Loucy (cell line): ENCODE data around the gene CCDC93.

ENCODE experiments used
- H2AFZ ChIP-seq: fragments of 200-600 bp; sonication (generic); 2 replicates; pipeline ENCODE4 v1.6.0; 2016; ENCODE audit warnings: antibody characterized with exemption, mild to moderate bottlenecking, low read length, moderate library complexity
- H3F3A ChIP-seq: fragments of 200-600 bp; 2 replicates; pipeline ENCODE4 v1.6.0; 2016; ENCODE audit warnings: antibody characterized with exemption, low read depth, mild to moderate bottlenecking
- H3K27me3 ChIP-seq: fragments of 200-600 bp; sonication (generic); 2 replicates; pipeline ENCODE4 v1.6.1; 2014; ENCODE audit warnings: low read length, mild to moderate bottlenecking; ENCODE audit not compliant: insufficient read depth, poor library complexity, severe bottlenecking
- H3K36me3 ChIP-seq: fragments of 200-600 bp; sonication (generic); 2 replicates; pipeline ENCODE4 v1.6.1; 2016; ENCODE audit warnings: low read length; ENCODE audit not compliant: insufficient read depth
- H3K4me1 ChIP-seq: fragments of 200-600 bp; sonication (generic); 2 replicates; pipeline ENCODE4 v1.5.1; 2014; ENCODE audit warnings: low read length, mild to moderate bottlenecking; ENCODE audit not compliant: insufficient read depth, poor library complexity, severe bottlenecking
- H3K4me2 ChIP-seq: fragments of 200-600 bp; sonication (generic); 2 replicates; pipeline ENCODE4 v1.6.0; 2014; ENCODE audit warnings: antibody characterized with exemption, low read length, low read depth, mild to moderate bottlenecking; ENCODE audit not compliant: poor library complexity, severe bottlenecking
- H3K4me3 ChIP-seq: fragments of 200-600 bp; sonication (generic); 2 replicates; pipeline ENCODE4 v1.5.1; 2014; ENCODE audit warnings: low read length, mild to moderate bottlenecking, mixed read lengths; ENCODE audit not compliant: poor library complexity, severe bottlenecking
- H3K79me2 ChIP-seq: fragments of 200-600 bp; sonication (generic); 2 replicates; pipeline ENCODE4 v1.6.1; 2014; ENCODE audit warnings: low read length; ENCODE audit not compliant: insufficient read depth
- H3K9ac ChIP-seq: fragments of 200-600 bp; sonication (generic); 2 replicates; pipeline ENCODE4 v1.6.0; 2014; ENCODE audit warnings: mild to moderate bottlenecking, low read depth, low read length, moderate library complexity; ENCODE audit not compliant: poor library complexity, severe bottlenecking
- H3K9me2 ChIP-seq: fragments of 200-600 bp; sonication (generic); replicated peaks from 2 replicates; pipeline ENCODE4 v1.6.1; 2016; ENCODE audit warnings: low read depth, low read length, mixed read lengths
- H3K9me3 ChIP-seq: fragments of 200-600 bp; sonication (generic); 2 replicates; pipeline ENCODE4 v1.6.1; 2014; ENCODE audit warnings: mild to moderate bottlenecking, antibody characterized with exemption, low read length, low read depth; ENCODE audit not compliant: insufficient read depth
- H4K20me1 ChIP-seq: fragments of 200-600 bp; sonication (generic); 2 replicates; pipeline ENCODE4 v1.6.0; 2014; ENCODE audit warnings: antibody characterized with exemption, low read length, mild to moderate bottlenecking; ENCODE audit not compliant: insufficient read depth, poor library complexity, severe bottlenecking
- EZH2phosphoT487 ChIP-seq: fragments of 200-600 bp; IDR thresholded peaks from 2 replicates; pipeline ENCODE4 v1.6.1; 2018; ENCODE audit warnings: antibody characterized with exemption, mild to moderate bottlenecking, moderate library complexity, borderline replicate concordance
- TF ChIP-seq, protein P1 (sequence below): fragments of 200-600 bp; sonication (generic); conservative IDR thresholded peaks from 2 replicates; pipeline ENCODE4 v1.5.1; 2014; ENCODE audit warnings: mild to moderate bottlenecking, antibody characterized with exemption, low read length

Gene CCDC93

DNA sequence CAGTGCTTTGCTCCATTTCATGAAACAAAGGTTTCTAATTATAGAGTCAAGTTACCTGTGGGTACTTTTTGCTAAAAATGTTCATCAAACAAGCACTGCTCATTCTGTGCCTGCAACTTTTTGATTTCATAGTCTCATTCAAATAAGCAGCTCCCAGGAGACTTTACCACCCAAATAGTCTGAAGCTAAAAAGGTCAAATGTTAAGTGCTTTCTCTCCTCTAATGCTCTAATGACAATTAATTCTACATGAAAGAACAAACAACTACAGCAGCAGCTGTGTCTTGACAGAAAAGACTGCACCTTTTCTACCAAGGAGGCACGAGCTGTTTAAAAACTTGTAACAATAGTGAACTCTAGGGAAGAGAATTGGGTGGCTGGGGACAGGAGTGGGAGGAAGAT, 65.3 kb downstream of the CCDC93 start:
- Histone ChIP-seq H3K9ac (no peak overlapping the region), H3K9me3 (no peaks in the 10 kb centered on the region), H3K4me2 (no peak overlapping the region), H3K79me2 (no peaks in the 10 kb centered on the region), H3K36me3 (peaks cover 98% of the 10 kb centered on the region; the same call in 1 of the 2 replicates), H3K9me2 (no peaks in the 10 kb centered on the region), H3K27me3 (no peaks in the 10 kb centered on the region), H4K20me1 (no peaks in the 10 kb centered on the region), H3K4me3 (no peak overlapping the region), H3K4me1 (no peaks in the 10 kb centered on the region), H2AFZ (no peak overlapping the region), H3F3A (no peaks in the 10 kb centered on the region)
- no peak for TF ChIP-seq EZH2phosphoT487
- TF ChIP-seq, protein P1, sequence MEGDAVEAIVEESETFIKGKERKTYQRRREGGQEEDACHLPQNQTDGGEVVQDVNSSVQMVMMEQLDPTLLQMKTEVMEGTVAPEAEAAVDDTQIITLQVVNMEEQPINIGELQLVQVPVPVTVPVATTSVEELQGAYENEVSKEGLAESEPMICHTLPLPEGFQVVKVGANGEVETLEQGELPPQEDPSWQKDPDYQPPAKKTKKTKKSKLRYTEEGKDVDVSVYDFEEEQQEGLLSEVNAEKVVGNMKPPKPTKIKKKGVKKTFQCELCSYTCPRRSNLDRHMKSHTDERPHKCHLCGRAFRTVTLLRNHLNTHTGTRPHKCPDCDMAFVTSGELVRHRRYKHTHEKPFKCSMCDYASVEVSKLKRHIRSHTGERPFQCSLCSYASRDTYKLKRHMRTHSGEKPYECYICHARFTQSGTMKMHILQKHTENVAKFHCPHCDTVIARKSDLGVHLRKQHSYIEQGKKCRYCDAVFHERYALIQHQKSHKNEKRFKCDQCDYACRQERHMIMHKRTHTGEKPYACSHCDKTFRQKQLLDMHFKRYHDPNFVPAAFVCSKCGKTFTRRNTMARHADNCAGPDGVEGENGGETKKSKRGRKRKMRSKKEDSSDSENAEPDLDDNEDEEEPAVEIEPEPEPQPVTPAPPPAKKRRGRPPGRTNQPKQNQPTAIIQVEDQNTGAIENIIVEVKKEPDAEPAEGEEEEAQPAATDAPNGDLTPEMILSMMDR = no peak

DNA sequence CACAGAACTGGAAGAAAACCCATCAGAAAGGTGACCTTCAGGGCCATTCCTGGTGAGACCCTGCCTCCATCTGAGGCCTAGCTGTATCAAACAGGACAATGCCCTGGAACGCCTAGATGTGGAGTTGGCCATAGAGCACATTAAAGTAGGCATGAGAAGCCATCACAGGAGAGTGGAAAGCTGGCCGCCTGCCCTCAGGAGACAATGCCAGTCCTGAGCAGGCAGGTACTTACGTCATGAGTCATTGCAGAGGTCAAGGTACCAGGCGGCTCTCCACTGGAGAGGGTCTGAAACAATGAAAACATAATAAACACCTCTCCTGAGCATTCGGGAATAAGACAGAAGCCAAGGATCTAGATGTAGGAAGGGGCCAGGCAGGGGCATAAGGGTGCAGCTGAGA, 68.6 kb downstream of the CCDC93 start:
- H3K4me3 ChIP-seq = no peak overlapping the region
- TF ChIP-seq, protein P1 = no peak
- H3K27me3 ChIP-seq = no peaks in the 10 kb centered on the region
- no peaks in the 10 kb centered on the region for H3F3A ChIP-seq
- no peak overlapping the region for H3K4me2 ChIP-seq
- no peak overlapping the region for H3K9ac ChIP-seq
- H3K9me3 ChIP-seq = no peaks in the 10 kb centered on the region
- H3K9me2 ChIP-seq = no peaks in the 10 kb centered on the region
- no peaks in the 10 kb centered on the region for H4K20me1 ChIP-seq
- H3K36me3 ChIP-seq = peaks cover 96% of the 10 kb centered on the region; the same call in 1 of the 2 replicates
- H3K79me2 ChIP-seq = no peaks in the 10 kb centered on the region
- H3K4me1 ChIP-seq = no peaks in the 10 kb centered on the region
- no peak overlapping the region for H2AFZ ChIP-seq

DNA sequence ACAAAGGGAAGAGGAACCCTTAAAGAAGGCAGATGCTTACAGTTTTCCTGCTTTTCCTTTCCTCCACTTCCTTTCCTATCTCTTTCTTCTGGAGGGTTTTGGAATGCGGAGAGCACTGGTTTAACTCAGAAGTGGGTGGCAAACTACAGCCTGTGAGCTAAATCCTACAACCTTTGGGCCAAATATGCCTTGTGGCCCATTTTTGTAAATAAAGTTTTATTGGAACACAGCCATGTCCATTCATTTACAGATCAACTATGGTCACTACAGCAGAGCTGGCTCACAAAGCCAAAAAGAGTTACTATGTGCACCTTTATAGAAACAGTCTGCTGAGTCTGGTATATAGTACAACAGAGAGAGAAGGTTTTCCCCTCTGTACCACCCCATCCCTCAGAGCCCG, 69.1 kb downstream of the CCDC93 start:
- Histone ChIP-seq H3K27me3 (no peaks in the 10 kb centered on the region), H3K4me3 (no peak overlapping the region), H3K4me1 (no peaks in the 10 kb centered on the region), H2AFZ (no peak overlapping the region), H3K4me2 (no peak overlapping the region), H3K79me2 (no peaks in the 10 kb centered on the region), H3K36me3 (peaks cover 96% of the 10 kb centered on the region; the same call in 1 of the 2 replicates), H3K9me3 (no peaks in the 10 kb centered on the region), H4K20me1 (no peaks in the 10 kb centered on the region), H3F3A (no peaks in the 10 kb centered on the region), H3K9ac (no peak overlapping the region), H3K9me2 (no peaks in the 10 kb centered on the region)
- no peak for TF ChIP-seq EZH2phosphoT487
- TF ChIP-seq, protein P1 = no peak
